Right lobe of liver (tissue), 4 donors: Measurements from ENCODE around the gene UMPS.

Experiments used
- CTCF ChIP-seq, 4 donors: fragments of 200-600 bp in 3 of 4; fragments of 450-650 bp in 1 of 4; IDR thresholded peaks; one replicate each; pipeline versions ENCODE4 v1.5.1 to v1.8.0; 2016 to 2022; ENCODE audit warnings: antibody characterized with exemption in 4 of 4, mild to moderate bottlenecking in 2 of 4
- POLR2A ChIP-seq: fragments of 450-650 bp; IDR thresholded peaks from one replicate; pipeline ENCODE4 v1.6.1; 2017; ENCODE audit warnings: antibody characterized with exemption, mild to moderate bottlenecking
- donor health status: DM: no; HTN: no; CAD: no.
- donor health status: DM: no; HTN: no; CAD: no.
- donor health status: DM: no; HTN: yes; CAD: no.

- TF ChIP-seq CTCF (IDR thresholded peaks at IDR 0.05) (no peak), POLR2A (no peak)
Measured at GRCh38 chr3:124684459-124684858, 45.8 kb upstream of the UMPS start.
